Measurements from ENCODE around the gene GPR151. TPM values are rescaled to one million over a fixed set of nuclear protein-coding genes. Genes with fewer than 3 reads are reported as not detected.

Gene GPR151
- total RNA-seq, 1 donor from 2014 or later = not detected

GRCh38 chr5:146463446-146463845 lies 52.5 kb downstream of the GPR151 start:
- ATAC-seq = no peak
- Histone ChIP-seq H3K9me3 (no peaks in the 10 kb centered on the region), H3K27ac (no peak overlapping the region), H3K4me1 (no peaks in the 10 kb centered on the region), H3K36me3 (peaks cover 82% of the 10 kb centered on the region), H3K27me3 (no peaks in the 10 kb centered on the region), H3K4me3 (no peak overlapping the region)
- TF ChIP-seq, protein P1, sequence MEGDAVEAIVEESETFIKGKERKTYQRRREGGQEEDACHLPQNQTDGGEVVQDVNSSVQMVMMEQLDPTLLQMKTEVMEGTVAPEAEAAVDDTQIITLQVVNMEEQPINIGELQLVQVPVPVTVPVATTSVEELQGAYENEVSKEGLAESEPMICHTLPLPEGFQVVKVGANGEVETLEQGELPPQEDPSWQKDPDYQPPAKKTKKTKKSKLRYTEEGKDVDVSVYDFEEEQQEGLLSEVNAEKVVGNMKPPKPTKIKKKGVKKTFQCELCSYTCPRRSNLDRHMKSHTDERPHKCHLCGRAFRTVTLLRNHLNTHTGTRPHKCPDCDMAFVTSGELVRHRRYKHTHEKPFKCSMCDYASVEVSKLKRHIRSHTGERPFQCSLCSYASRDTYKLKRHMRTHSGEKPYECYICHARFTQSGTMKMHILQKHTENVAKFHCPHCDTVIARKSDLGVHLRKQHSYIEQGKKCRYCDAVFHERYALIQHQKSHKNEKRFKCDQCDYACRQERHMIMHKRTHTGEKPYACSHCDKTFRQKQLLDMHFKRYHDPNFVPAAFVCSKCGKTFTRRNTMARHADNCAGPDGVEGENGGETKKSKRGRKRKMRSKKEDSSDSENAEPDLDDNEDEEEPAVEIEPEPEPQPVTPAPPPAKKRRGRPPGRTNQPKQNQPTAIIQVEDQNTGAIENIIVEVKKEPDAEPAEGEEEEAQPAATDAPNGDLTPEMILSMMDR (IDR thresholded peaks at IDR 0.05) = no peak
- DNase-seq = no peak
- intact Hi-C loops (cut with DNase I) = no loop called here

Other genes starting within 250 kb of the GPR151 start
- not detected for gene POU4F3, start 177.4 kb downstream of the GPR151 start, total RNA-seq
- gene TCERG1, start 68.9 kb downstream of the GPR151 start, total RNA-seq = 46.3 TPM